CD1c-positive myeloid dendritic cell (primary cell): ENCODE results near the gene DDO.
"Not testable (repeated sequence)": the region's sequence is repeated elsewhere in the genome, so short reads cannot be mapped to it uniquely, and the experiment has no call there.

Experiments
- DNase-seq: peaks from one replicate; pipeline ENCODE4 v3.0.0-alpha.2; 2016; ENCODE audit errors: extremely low spot score

Gene DDO

GRCh38 chr6:110368284-110368683 is 47.1 kb downstream of the DDO start:
- no peak for DNase-seq

- no peak for DNase-seq
Measured at GRCh38 chr6:110367825-110368224, 47.5 kb downstream of the DDO start.

- DNase-seq, result no peak
Measured at GRCh38 chr6:110366975-110367374, 48.4 kb downstream of the DDO start.

GRCh38 chr6:110366256-110366655 is 49.1 kb downstream of the DDO start:
- no peak for DNase-seq

GRCh38 chr6:110364364-110365105 is 50.8 kb downstream of the DDO start:
- no peak for DNase-seq

DNA sequence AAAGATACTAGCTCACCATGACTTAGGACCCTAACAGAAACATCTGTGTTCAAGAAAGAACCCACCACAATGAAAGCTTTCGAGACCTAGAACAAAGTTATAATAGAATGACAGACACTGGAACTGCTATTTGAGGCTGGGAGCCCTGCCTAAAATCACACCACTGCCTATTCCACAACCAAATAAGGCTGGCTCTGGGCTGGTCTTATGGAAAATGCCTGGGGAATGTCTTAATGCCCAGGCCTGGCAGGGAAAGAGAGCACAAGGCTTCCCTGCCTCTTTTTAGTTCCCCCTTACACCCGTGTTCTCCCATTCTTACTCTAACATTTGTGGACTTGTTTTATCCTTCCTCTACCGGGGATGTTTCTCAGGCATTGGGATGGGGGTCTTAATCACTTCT is 51.6 kb downstream of the DDO start:
- no peak for DNase-seq

GRCh38 chr6:110360676-110361075 is 54.7 kb downstream of the DDO start:
- no peak for DNase-seq

GRCh38 chr6:110359556-110359955 is 55.8 kb downstream of the DDO start:
- no peak for DNase-seq

GRCh38 chr6:110358553-110359160 is 56.7 kb downstream of the DDO start:
- DNase-seq, result no peak

- DNase-seq, result peak; percentile 5
Measured at GRCh38 chr6:110357664-110358552, 57.5 kb downstream of the DDO start, which contains the start of gene METTL24. TSS of gene METTL24 (minus strand) at chr6:110358349. CDS start at chr6:110358272, 77 bp downstream.

DNA sequence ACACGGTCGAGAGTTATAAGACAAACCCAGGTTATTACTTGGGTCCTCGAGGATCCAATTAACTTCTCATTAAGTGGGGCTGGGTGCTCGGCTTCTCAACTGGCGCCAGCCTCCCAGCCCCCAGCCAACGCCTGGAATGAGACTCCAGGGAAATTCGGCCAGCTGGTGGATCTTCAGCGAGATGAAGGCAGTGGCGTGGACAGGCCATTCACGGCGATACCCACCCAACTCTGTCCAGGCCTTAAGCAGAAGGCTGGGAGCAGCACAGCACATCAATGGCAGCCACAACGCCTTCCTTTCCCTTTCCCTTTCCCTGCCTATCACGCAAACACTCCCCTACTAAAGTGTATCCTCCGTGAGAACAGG is 58.1 kb downstream of the DDO start:
- no peak for DNase-seq

GRCh38 chr6:110356778-110357177 is 58.6 kb downstream of the DDO start:
- DNase-seq, result no peak

GRCh38 chr6:110355727-110356126 is 59.6 kb downstream of the DDO start:
- DNase-seq, result no peak

DNA sequence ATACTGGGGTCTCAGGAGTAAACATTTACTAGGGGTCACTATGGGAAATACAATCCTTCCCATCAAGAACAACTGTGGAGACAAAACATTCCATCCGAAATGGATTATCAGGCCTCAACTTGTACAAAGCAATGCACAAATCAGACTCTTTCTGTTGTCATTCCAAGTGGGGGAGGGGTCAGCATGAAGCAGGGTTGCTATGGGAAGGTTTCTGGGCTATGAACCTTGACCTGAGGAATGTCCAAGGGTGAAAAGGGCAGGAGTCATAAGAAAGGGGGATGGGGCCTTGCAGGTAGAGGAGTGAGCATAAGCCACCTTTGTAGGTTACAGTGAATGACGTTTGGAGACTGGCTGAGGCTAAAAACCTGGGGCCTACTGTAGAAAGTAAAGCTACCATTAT is 60.4 kb downstream of the DDO start:
- DNase-seq, result no peak

GRCh38 chr6:110354153-110354552 is 61.2 kb downstream of the DDO start:
- DNase-seq, result no peak

DNA sequence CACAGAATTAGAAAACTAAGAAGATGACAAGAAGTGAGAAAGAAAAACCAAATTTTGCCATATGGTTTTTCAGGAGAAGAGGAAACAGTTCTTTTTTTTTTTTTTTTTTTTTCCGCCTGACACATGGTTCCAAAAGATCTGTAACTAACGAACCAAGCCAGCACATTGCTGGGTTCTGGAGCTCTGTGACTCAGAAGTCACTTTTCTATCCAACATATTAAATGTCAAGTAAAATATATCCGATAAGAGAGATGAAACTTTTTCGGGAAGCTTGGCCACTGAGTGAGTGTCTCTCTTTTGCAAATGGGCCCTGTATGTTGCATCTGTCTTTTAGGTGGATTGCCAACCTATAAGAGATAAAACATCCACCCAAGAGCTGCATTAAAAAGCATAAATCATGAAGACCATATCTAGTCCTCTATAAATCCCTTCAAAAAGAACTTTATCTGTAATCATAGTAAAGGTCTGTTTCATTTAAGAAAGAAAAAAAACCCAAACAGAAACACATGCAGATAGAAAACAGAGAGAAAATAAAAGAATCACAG is 61.8 kb downstream of the DDO start:
- no peak for DNase-seq

DNA sequence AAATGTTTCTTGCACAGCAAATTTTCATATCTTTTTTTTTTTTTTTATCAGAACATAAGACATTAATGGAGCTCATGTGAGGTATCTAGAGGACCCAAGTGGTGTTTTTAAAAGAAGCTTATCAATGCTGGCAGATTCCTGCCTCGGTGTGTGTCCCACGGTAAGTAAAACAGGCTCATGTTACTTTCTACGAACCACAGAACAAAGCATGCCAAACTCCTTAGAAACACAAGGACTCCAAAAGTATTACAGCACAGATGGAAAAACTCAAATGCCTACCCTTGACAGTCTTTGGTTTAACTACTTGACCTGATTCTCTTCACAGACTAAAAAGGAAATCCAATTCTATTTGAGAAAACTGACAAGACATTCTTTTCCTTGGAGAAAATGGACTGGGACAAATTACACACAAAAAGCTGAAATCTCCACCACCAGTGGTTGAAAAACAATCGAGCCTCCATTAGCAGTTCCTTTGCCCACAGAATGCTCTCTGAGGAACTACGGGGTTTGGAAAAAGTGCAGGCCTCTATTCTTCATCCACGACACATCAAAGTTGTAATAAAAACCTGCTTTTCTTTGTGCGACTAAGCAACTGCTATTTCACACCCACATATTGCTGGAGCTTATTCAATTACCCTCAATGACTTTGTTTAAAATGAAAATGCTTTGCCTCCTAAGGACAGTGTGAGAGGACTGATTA is 62.7 kb downstream of the DDO start:
- no peak for DNase-seq

DNA sequence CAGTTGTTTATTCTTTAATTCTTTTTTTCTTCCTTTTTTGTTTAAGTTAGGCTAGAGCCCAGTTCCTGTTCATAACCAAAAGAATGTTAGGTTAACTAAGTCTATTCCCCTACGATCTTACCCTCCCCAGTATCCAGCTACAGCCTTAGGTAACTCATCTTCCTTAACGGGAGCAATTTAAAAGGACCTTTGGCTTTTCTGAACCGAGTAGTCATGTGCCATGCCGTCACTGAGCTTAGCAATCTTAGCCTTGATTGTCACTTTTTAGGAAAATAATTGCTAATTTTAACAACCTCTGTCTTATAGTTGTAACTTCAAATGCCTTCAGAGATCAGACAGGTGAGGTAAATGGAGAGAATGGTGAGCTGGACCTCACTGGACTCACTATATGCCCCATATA is 63.4 kb downstream of the DDO start:
- DNase-seq, result no peak

- DNase-seq, result no peak
Measured at GRCh38 chr6:110351546-110351945, 63.8 kb downstream of the DDO start.

- DNase-seq, result not testable (repeated sequence)
Measured at GRCh38 chr6:110350593-110350992, 64.8 kb downstream of the DDO start.

- DNase-seq, result no peak
Measured at GRCh38 chr6:110348961-110349690, 66.2 kb downstream of the DDO start.
